ENCODE results near the gene PRKCH.

Gene PRKCH

DNA sequence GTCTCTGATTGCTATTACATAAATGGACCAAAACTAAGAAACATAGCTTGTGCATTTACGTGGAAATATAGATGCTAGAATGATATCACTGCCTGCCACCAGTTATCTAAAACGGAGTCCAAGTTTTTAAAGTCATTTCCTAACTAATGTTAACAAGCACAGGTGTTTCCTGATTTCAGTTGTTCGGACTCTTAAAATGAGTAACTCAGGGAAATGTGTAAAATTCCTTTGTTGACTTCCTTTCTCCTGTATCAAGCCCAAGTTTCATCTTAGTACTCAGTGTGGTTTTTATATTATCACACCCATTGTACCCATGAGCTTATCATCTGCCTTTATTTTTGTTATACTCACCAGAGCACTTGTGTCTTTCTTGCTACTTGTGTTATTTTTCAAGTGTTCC is 13.2 kb upstream of the PRKCH start:
- TF ChIP-seq FOXP2 (optimal IDR thresholded peaks at IDR 0.05; ENCODE audit: borderline replicate concordance, extremely low read depth, extremely low read length, insufficient read depth) (no peak), POLR2AphosphoS5 (IDR thresholded peaks at IDR 0.05; ENCODE audit: low read depth, low read length) (no peak), REST (IDR thresholded peaks at IDR 0.05; ENCODE audit: insufficient read depth in 1 of 2, low read depth in 2 of 2, low read length in 2 of 2) (no peak), SIN3A (IDR thresholded peaks at IDR 0.05; ENCODE audit: borderline replicate concordance, insufficient read depth, low read length) (no peak)

- TF ChIP-seq FOXP2 (optimal IDR thresholded peaks at IDR 0.05; ENCODE audit: borderline replicate concordance, extremely low read depth, extremely low read length, insufficient read depth) (no peak), TAF1 (IDR thresholded peaks at IDR 0.05; ENCODE audit: borderline replicate concordance, insufficient read depth, low read length) (no peak), REST (IDR thresholded peaks at IDR 0.05; ENCODE audit: insufficient read depth in 1 of 2, low read depth in 2 of 2, low read length in 2 of 2) (no peak), SIN3A (IDR thresholded peaks at IDR 0.05; ENCODE audit: borderline replicate concordance, insufficient read depth, low read length) (no peak), POLR2AphosphoS5 (IDR thresholded peaks at IDR 0.05; ENCODE audit: low read depth, low read length) (no peak)
These were observed 6.1 kb upstream of the PRKCH start for GRCh38 chr14:61315313-61315712.

GRCh38 chr14:61319086-61319485 is 2.3 kb upstream of the PRKCH start:
- no peak for TF ChIP-seq TAF1 (IDR thresholded peaks at IDR 0.05; ENCODE audit: borderline replicate concordance, insufficient read depth, low read length)
- TF ChIP-seq FOXP2 (optimal IDR thresholded peaks at IDR 0.05; ENCODE audit: borderline replicate concordance, extremely low read depth, extremely low read length, insufficient read depth) = no peak
- no peak for TF ChIP-seq POLR2AphosphoS5 (IDR thresholded peaks at IDR 0.05; ENCODE audit: low read depth, low read length)
- TF ChIP-seq REST (IDR thresholded peaks at IDR 0.05; ENCODE audit: insufficient read depth in 1 of 2, low read depth in 2 of 2, low read length in 2 of 2) = no peak
- TF ChIP-seq SIN3A (IDR thresholded peaks at IDR 0.05; ENCODE audit: borderline replicate concordance, insufficient read depth, low read length) = no peak

GRCh38 chr14:61319706-61320105 is 1.7 kb upstream of the PRKCH start:
- TF ChIP-seq REST (IDR thresholded peaks at IDR 0.05; ENCODE audit: insufficient read depth in 1 of 2, low read depth in 2 of 2, low read length in 2 of 2) = no peak
- TF ChIP-seq SIN3A (IDR thresholded peaks at IDR 0.05; ENCODE audit: borderline replicate concordance, insufficient read depth, low read length) = no peak
- no peak for TF ChIP-seq TAF1 (IDR thresholded peaks at IDR 0.05; ENCODE audit: borderline replicate concordance, insufficient read depth, low read length)
- no peak for TF ChIP-seq POLR2AphosphoS5 (IDR thresholded peaks at IDR 0.05; ENCODE audit: low read depth, low read length)
- TF ChIP-seq FOXP2 (optimal IDR thresholded peaks at IDR 0.05; ENCODE audit: borderline replicate concordance, extremely low read depth, extremely low read length, insufficient read depth) = no peak

DNA sequence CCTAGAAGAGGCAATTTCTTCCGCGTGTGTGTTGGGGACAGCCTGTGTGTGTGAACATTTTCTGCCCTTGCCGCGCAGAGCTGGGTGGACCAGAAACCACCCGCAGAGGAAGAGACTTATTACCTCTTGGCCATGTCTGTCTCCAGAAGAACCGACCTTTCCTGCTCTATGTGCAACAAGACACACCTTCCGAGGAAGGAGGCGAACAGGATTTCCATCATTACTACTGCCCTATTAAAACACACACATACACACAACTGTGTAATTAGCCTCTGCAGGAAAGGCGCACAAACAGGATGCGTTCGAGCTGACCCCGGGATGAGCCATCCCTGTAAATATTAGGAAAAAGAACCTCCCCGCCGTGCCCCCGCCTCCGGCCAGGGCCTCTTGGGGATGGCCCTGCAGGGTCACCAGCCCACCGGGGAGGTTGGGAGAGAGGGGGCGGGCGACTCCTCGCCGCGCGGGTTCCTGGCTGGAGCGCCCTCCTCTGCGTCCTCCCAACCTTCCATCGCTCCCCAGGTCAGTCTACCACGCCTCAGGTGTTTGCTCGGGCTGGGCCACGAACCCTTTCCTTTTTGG is 484 bp upstream of the PRKCH start:
- no peak for TF ChIP-seq REST (IDR thresholded peaks at IDR 0.05; ENCODE audit: insufficient read depth in 1 of 2, low read depth in 2 of 2, low read length in 2 of 2)
- no peak for TF ChIP-seq TAF1 (IDR thresholded peaks at IDR 0.05; ENCODE audit: borderline replicate concordance, insufficient read depth, low read length)
